Gastrocnemius medialis (tissue), 4 donors: ENCODE measurements around the gene GMPR2.

Experiments used
- POLR2A ChIP-seq, 2 donors: fragments of 450-650 bp; IDR thresholded peaks; one replicate each; pipeline ENCODE4 v1.6.1; 2017; ENCODE audit warnings: antibody characterized with exemption in 2 of 2, mild to moderate bottlenecking in 2 of 2, moderate library complexity in 2 of 2
- TF ChIP-seq, protein P1 (sequence below), 5 experiments: fragments of 450-650 bp in 3 of 5; fragments of 200-600 bp in 2 of 5; sonication (generic) in 2 of 5; IDR thresholded peaks in 4 of 5; conservative IDR thresholded peaks in 1 of 5; 1 replicate in 4 of 5; 2 replicates in 1 of 5; pipeline ENCODE4 v1.5.1; 2016 to 2019; ENCODE audit warnings: antibody characterized with exemption in 5 of 5, mild to moderate bottlenecking in 3 of 5, moderate library complexity in 3 of 5

DNA sequence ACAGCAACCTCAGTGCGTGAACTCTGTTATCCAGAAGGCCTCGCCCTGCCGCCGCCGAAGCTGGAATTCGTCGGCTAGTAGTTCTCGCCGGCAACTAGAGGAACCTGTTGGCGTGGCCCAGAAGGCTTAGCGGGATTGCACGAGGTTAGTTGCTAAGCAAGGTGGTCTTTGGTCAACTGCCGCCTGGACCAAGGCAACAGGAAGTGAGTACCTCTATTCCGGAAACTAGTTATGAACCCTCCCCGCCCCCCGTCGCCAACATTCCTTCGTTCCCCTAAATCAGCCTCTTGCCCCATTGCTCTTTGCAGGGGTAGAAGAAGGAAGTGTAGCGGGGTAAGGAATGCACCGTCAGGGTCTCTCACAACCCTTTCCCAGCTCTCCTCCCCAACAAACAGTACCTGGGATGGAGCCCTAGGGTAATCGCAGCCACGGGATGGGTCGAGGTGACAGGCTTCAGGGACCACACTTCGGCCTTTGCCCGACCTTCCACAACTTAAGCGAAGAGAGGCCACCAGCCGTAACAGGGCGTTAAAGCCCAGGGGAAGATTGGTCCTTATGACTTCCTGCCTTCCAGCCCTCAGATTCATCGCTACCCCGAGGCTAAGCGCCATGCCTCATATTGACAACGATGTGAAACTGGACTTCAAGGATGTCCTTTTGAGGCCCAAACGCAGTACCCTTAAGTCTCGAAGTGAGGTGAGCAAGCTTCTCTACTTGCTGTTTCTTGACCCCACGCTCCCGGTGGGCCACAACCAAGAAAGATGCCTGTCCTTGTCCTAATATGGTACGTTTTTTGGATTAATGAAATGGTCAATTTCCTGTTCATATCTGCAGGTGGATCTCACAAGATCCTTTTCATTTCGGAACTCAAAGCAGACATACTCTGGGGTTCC lies at the start of gene GMPR2:
- TF ChIP-seq POLR2A (IDR thresholded peaks at IDR 0.05): no peak
- TF ChIP-seq, protein P1, sequence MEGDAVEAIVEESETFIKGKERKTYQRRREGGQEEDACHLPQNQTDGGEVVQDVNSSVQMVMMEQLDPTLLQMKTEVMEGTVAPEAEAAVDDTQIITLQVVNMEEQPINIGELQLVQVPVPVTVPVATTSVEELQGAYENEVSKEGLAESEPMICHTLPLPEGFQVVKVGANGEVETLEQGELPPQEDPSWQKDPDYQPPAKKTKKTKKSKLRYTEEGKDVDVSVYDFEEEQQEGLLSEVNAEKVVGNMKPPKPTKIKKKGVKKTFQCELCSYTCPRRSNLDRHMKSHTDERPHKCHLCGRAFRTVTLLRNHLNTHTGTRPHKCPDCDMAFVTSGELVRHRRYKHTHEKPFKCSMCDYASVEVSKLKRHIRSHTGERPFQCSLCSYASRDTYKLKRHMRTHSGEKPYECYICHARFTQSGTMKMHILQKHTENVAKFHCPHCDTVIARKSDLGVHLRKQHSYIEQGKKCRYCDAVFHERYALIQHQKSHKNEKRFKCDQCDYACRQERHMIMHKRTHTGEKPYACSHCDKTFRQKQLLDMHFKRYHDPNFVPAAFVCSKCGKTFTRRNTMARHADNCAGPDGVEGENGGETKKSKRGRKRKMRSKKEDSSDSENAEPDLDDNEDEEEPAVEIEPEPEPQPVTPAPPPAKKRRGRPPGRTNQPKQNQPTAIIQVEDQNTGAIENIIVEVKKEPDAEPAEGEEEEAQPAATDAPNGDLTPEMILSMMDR (IDR thresholded peaks at IDR 0.05 in 4 of 5, conservative IDR thresholded peaks at IDR 0.05 in 1 of 5): no peak
